Ureter (tissue), 1 donor: Measurements from ENCODE around the gene THBS2. TPM values are rescaled to one million over a fixed set of nuclear protein-coding genes. Genes with fewer than 3 reads are reported as not detected.
A peak's percentile ranks its signal among the peaks of the same experiment; 100 is the strongest.

Experiments used
- DNase-seq: peaks from one replicate; pipeline ENCODE4 v3.0.0-alpha.2; 2020; ENCODE audit warnings: low spot score
- total RNA-seq: library from RNA; stranded (reverse); gene quantifications from one replicate; pipeline ENCODE4 v1.2.4, GENCODE V29; 2023
- donor health status: DM: yes; HTN: yes; CAD: no.

THBS2 gene
- total RNA-seq, 1 donor from 2014 or later: 65.8 TPM

GRCh38 chr6:169249057-169249456 lies 4.6 kb downstream of the THBS2 start:
- no peak for DNase-seq

- no peak for DNase-seq
Measured at GRCh38 chr6:169248521-169248971, 5.1 kb downstream of the THBS2 start.

- no peak for DNase-seq
Measured at GRCh38 chr6:169247991-169248390, 5.7 kb downstream of the THBS2 start.

GRCh38 chr6:169247419-169247818 lies 6.2 kb downstream of the THBS2 start:
- no peak for DNase-seq

GRCh38 chr6:169246445-169246844 lies 7.2 kb downstream of the THBS2 start:
- DNase-seq: no peak

GRCh38 chr6:169244684-169245383 lies 8.8 kb downstream of the THBS2 start:
- DNase-seq: no peak

- DNase-seq: no peak
Measured at GRCh38 chr6:169243661-169244060, 10.0 kb downstream of the THBS2 start.

- DNase-seq: no peak
Measured at GRCh38 chr6:169243186-169243585, 10.5 kb downstream of the THBS2 start.

GRCh38 chr6:169241688-169242350 lies 11.8 kb downstream of the THBS2 start:
- no peak for DNase-seq

- no peak for DNase-seq
Measured at GRCh38 chr6:169240591-169241390, 12.9 kb downstream of the THBS2 start.

- no peak for DNase-seq
Measured at GRCh38 chr6:169240125-169240524, 13.5 kb downstream of the THBS2 start.

GRCh38 chr6:169239181-169239580 lies 14.5 kb downstream of the THBS2 start:
- no peak for DNase-seq

- DNase-seq: no peak
Measured at GRCh38 chr6:169238766-169239165, 14.9 kb downstream of the THBS2 start.

- DNase-seq: no peak
Measured at GRCh38 chr6:169237496-169238134, 16.0 kb downstream of the THBS2 start.

GRCh38 chr6:169236988-169237387 lies 16.7 kb downstream of the THBS2 start:
- no peak for DNase-seq

- DNase-seq: no peak
Measured at GRCh38 chr6:169236545-169236944, 17.1 kb downstream of the THBS2 start.

- peak; percentile 17 for DNase-seq
Measured at GRCh38 chr6:169235286-169235685, 18.4 kb downstream of the THBS2 start.

GRCh38 chr6:169234634-169235033 lies 19.0 kb downstream of the THBS2 start:
- peak; percentile 29 for DNase-seq

- DNase-seq: no peak
Measured at GRCh38 chr6:169233832-169234231, 19.8 kb downstream of the THBS2 start.

GRCh38 chr6:169233181-169233580 lies 20.5 kb downstream of the THBS2 start:
- DNase-seq: no peak

GRCh38 chr6:169232507-169232931 lies 21.1 kb downstream of the THBS2 start:
- no peak for DNase-seq
